Measurements from ENCODE around the gene DUSP18. TPM values are rescaled to one million over a fixed set of nuclear protein-coding genes. Genes with fewer than 3 reads are reported as not detected.

Gene DUSP18
- total and polyA plus RNA-seq, 2 of the 4 experiments (the other 2 are of a cell fraction), result 14.9 TPM

GRCh38 chr22:30635273-30636225 lies 32.1 kb downstream of the DUSP18 start, which contains the start of gene SLC35E4 (continued):
- TF ChIP-seq MAZ (IDR thresholded peaks at IDR 0.05; ENCODE audit: borderline replicate concordance, low read depth, low read length) (peak; percentile 86; the same call in 1 of the 2 replicates), RFX5 (IDR thresholded peaks at IDR 0.05; ENCODE audit: low read depth, low read length) (no peak), MXI1 (IDR thresholded peaks at IDR 0.05; ENCODE audit: borderline replicate concordance, low read depth, low read length) (no peak), CHD1 (IDR thresholded peaks at IDR 0.05; ENCODE audit: low read depth, low read length) (0 out of 2 replicates have a peak, but pooled peaks have one; percentile 35)
